HG02588 (cell line): ENCODE data around the gene COL4A2.

Source experiments
- ATAC-seq: cut with Tn5 transposase; IDR thresholded peaks from one replicate; pipeline ENCODE4 v1.9.1; 2021; ENCODE audit warnings: mild to moderate bottlenecking, moderate library complexity; ENCODE audit not compliant: unreplicated experiment

COL4A2 gene

DNA sequence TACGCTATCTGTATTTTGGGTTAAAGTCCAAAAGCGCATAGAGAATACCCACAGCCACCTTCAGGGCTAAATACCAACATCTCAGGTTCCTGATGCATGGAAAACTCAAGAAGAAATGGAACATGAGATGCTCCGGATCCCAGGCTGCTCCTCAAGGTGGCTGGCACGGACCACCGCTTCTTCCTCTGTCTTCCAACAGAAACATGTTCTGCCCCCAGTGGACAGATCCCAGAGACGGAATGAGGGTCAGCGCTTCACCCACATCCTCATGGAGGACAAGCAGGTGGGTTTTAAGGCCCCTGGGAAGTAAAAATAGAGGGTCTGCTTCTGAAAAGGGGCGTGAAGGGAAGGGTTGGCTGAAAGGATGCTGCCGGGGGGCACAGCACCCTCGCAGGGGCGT, 17.4 kb upstream of the COL4A2 start:
- ATAC-seq, result no peak

DNA sequence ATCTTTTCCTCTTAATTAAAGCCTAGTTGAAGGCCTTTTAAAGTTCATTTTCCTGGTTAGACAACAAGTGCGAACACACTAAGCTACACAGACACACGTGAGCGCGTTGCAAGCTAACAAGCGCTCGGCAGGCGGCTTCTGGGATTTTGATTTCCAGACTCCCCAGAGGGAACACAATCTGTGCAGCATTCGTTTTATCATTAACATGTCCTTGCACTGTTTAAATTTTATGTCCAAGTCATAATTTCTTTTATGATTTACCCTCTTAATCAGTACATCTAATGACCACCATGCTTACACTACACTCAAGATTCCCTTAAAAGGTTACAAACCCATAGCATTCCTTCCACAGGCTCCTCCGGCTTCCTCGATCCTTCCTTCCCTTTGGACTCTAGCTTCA, 16.9 kb upstream of the COL4A2 start:
- ATAC-seq, result no peak

DNA sequence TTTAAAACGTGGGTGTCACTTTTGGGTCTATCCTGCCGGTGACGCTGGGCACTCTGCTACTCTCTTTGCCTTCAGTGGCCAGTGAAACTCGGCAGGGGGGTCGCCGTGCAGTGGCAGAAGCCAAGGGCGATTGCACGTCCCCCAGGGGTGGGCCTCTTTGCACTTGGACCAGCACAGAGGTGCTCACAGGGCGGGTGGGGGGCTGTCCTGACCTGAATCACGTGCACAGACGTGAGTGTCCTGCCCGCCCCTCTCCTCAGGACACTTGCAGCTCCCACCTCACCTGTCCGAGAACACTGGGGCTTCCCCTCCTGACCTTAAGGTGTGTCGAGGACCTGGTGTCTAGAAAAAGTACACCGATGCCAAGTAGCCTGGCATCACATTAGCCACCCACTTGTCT, 16.3 kb upstream of the COL4A2 start:
- no peak for ATAC-seq

DNA sequence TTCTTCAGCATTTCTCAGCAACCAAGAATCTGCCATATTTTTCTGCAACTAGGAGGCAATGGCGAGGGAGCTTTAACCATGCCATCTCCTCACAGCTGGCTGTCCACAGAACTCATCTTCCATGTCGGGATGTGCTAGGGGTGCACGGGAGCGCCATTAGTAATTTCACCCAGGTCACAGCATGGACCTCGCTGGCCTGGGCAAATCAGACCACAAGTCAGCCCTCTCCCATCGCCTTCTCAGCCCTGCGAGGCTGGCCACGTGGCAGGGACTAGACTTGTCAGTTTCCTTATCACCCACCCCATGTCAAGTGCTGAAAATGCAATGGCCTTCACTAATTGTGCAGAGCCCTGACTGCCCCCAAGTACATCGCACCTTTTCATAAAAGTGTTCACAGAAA, 15.8 kb upstream of the COL4A2 start:
- no peak for ATAC-seq

DNA sequence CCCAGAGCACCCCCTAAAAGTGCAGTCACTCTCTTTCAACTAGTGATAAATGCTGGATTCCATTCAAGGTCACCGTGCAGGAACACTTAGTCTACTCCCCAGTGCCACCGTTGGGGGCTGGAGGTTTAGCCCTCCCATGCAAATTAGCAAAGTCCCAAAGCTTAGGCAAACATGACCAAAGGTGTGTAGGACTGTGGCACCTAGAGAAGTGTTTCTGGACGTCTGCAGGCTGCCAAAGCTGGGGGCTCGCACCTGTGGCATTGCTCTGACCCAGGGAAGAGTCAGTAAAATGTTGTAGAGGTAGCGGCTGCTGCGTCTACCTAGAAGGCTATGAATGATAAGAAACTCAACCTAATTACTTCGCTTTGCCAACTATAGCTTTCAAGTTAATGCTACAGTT, 14.0 kb upstream of the COL4A2 start:
- no peak for ATAC-seq

DNA sequence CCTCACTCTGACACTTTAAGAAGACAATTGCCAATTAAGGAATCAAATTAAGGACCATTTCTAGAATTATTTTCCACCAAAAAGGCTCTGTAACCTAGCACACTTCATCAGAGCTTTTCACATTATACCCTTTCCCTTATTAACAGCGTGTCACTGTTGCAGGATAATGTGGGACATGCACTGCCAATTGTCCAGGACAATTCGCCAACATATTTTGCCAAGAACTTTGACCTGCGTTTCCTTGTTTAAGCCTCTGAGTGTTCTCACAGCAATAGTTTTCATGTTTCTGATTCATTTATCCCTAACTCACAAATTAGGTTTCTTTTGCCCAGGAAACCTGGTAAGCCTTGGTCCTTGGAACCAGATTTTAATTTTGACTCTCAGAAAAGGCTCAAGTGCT, 13.4 kb upstream of the COL4A2 start:
- ATAC-seq, result no peak

DNA sequence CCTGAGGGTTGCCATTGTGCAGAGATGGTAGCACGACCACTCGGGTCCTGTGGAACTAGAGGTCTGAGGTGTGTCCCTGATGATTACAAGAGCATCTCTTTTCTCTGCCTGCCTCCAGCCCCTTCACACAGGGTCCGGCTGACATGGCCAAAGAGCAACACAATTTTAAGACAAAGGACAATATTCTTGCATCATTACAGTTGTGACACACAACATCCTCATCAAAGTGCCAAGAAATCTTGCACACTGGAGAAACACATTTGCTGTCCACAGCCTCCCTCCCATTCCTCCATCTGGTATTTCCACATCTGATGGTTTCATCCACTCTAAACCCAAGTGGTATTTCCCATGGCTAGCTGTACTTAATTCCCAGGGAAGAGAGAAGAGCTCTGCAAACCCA, 12.9 kb upstream of the COL4A2 start:
- ATAC-seq, result no peak

DNA sequence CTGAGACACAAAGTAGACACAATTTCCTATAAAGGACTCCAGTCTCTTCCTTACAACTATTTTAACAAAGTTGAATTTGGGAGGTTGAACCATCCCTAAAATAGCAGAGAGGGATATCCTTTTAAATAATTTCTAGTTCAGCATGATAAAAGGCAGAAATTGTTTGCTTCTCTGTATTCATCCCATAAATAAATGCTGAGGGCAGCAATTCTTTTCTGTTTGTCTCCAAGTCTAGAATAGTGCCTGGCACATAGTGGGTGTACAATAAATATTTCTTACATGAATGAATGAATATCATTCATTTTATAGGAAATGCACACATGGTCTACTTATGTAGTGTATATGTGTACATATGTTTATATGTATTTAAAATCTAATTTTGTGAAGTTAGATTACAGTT, 12.5 kb upstream of the COL4A2 start:
- ATAC-seq, result no peak

DNA sequence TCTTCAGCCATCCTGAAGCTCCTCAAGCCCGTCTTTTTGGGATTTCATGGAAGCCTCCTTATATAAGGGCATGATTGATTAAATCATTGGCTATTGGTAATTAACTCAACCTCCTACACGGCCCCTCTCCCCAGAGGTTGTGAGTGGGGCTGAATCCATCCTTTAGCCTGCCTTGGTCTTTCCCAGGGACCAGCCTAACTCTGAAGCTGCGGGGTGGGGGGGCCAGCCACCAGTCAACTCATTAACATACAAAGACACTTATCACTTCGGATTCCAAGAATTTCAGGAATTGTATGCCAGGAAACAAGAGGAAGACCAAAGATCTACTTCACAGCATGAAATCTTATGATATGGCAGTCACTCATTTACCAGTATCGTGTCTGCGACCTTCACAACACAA, 10.1 kb upstream of the COL4A2 start:
- no peak for ATAC-seq

DNA sequence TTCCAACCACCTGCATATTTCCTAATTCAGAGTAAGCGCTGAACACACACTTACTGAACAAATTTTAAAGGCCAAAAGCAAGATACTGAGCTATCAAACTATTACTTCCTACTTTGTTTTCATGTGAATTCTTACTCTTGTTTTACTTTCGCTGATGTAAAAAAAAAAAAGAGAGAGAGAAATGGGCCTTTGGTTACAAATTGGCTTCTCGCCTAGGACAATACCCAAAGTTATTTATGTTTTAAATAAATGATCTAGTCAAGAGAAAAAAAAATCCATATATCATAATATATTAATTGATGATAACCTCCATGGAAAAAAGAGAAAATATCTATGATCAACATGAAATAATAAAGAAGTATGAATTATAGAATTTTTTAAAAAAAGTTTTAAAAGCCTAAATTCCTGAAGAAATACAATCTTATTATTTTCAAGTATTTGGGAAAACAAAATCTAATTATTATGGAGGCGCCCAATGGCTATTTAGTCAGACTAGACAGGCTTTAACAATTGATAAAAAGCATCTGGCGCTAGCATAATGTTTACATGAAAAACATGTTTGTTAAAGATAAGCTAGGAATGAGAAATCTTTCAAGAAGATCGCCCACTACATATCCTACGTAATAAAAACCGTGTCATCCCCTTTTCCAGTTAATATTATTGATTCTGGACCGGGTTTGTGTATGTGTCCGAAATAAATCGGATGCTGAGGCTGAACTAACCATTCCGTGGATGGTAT, 9.1 kb upstream of the COL4A2 start:
- no peak for ATAC-seq

DNA sequence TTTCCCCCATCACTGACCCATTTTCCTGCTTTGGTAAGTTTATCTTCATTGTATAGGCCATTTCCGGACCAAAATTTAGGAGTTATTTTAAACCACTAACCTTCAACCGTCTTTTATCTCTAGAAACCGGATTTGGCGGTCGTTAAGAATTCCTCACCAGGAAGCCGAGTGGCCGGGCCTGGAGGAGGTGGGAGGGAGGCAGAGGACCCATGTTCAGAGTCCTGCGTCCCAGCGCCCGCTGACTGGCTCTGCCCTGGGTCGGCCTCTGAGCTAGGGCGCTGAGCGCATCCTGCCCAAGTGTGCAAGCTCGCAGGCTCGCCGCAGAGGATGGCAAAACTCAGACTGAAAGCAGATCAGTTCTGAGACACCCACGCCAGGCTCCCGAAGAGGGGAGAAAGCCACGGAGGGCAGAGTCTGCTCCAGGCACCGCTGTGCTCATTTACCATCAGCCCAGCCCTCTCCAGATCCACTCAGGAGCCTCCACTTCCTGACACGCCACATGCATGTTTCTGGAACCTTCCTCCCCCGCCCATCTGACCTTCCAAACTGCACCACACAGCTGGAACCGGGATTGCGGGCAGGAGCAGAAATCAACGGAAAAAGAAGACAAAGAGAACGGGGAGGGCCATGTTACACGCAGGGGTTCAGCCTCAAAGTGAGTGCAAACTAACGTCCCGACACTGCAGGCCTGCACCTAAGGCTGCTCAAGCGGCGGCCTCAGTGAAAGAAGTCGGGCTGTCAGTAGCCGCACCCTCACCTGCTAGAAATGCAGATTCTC, 8.4 kb upstream of the COL4A2 start:
- ATAC-seq, result peak; percentile 55

DNA sequence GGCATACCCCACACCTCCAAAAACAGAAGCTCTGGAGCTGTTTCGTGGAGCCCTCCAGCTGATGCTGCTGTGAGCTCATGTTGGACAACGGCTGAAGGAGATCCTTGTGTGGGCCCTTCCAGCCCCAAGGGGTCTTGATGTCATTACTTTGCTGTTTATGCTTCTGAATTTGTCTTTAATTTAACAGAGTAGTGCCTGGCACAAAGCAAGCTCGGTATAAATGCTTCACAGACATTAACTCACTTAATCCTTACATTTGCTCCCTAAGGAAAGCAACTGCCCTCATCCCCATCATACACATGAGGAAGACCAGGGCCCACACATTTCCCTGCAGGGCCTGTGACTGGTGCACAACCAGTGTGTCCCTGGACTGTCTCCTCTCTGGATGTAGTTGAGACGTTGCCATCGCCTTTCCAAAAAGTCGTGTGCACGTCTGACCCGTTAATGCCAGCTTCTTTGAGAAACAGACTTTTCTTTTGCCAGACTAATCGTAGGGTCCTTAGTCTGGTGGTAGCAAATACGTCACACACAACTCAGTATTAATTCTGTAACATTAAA, 7.7 kb upstream of the COL4A2 start:
- no peak for ATAC-seq

DNA sequence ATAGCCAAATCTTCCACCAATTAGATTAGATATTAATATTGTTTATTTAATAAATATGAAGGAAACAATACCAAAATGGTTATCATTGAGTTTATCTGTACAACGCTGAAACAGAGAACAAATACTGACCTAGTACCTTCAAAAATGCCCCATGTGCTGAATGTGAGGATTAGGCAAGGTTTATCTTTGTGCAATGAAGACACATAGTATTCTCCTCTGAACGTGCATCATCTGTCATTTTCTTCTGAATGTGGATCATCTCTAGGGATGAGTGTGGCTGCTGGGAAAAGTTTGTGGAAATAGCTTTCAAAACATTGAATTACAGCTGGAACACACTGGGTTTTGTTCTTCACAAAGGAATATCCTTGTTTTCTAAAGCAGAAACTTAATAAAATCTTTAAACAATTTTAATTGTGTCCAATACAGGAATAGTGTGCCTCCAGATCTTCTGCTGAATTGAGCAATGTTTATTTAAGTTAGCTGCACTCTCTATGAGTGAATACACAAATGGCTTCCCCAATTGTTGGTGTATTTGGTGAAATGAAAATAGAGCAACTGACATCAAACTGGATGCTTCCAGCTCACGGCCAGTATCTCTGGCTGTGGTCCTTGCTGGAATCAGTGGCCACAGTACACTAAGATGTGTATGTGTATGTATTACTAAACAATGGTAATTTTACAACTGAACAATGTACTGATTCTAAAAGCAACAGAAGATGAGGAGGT, 6.8 kb upstream of the COL4A2 start:
- ATAC-seq, result no peak

DNA sequence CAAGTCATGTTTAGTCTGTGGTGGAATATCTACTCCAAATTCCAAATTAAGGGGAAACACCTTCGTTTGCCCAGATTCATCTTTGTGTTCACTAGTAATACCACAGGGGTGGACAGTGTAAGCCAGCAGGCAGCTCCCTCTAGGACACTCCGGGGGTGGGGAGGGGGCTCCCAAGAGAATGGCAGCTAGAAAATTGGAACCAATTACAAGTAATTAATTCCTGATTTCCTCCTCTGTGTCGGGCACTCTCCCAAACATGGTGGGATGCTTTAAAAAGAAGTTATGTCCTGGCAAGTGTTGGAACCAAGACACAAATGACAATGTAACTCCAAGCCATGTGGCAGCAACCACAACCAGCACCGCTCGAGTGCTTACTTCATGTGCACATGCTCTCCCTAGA, 6.0 kb upstream of the COL4A2 start:
- ATAC-seq, result no peak

DNA sequence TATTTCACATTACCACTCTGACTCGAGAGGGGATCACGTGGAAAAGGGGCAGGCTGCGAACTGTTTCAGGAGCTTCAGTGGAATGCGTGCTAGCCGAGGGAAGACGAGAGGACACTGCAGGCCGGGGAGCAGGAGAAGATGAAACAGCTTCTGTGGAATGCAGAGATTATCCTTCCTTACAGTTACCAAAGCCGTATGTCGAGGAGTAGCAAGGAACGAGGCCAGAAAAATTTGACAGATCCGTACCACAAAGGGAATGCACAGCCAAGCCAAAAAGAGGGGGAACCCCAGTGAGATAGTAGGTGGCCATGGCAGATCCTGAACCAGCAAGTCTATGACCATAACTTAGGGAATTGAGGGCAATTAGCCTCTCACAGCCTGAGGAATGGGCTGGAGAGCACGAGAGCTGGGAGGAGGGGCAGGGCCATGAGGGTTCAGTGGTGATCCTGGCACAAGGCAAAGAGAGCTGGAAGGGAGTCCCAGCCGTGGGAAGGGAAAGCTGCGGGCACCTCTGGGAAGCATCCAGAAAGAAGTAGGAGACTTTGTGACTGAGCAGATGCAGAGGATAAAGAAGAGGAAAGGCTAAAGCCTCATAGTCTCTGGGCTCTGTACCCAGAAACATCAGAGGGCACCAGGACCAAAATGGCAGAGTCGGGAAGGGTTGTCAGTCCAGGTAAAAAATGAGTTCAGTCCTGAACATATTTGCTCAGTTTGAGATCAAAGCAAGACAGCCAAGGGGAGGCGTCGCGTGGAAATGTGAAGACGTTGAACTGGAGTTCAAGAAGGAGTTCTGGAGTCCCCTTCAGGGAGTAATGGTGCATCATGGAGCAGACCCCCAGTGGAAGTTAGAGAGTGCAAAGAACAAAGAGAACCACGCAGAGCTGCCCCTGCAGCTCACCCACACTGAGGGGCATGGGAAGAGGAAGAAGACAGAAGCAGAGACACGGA, 5.2 kb upstream of the COL4A2 start:
- ATAC-seq, result no peak

DNA sequence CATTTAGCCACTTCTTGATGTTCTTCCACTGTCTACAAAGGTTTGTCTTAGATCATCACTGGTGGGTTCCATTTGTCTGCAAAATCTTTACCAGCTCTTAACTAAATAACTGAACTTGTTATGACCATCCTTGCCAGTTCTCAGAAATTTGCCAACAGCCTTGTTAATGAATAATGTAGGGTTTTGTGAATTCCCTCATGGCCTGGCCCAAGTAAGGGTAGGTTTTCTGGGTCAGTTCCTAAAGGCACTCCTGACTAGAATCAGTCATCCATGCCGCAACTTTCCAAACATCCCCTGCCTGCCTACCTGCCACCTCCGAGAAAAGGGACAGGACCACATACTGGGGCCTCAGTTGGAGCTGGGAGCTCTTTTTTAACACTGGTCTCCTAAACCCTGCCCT, 4.1 kb upstream of the COL4A2 start:
- ATAC-seq, result no peak

DNA sequence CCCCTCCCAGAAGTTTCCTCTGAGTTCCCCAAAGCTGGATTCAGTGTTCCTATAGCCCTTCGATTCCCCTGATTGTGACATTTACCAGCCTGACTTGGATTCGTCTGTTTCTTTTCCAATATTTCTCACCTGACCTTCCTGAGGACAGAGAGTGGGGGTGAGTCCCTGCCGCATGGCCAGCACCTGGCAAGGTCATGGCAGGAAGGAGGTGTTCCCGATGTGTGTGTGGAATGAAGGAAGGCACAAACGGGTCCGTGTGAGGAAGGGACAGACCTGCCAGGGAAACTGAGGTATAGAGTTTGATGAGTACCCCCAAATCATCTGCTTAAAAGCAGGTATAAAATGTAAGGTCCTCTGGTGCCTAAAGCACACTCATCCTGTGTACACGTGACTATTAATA, 3.4 kb upstream of the COL4A2 start:
- ATAC-seq, result no peak

DNA sequence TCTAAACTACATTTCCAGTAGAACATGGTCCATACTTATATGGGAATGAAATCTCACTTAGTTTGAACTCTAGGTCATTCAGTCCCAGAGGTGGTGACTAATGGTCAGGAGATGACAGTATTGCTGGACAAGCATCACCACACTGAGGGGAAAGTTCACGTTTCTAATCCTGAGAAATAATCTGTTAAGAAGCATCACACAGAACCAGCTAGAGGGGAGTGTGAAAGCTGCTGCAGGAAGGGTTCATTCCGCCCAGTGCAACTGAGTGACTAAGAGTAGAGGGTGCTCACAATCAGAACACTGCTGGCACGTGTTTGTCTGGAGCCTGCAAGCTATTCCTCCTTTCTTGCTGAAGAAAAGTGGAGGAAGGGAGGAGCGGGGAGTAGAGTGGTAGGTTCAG, 2.8 kb upstream of the COL4A2 start:
- no peak for ATAC-seq

DNA sequence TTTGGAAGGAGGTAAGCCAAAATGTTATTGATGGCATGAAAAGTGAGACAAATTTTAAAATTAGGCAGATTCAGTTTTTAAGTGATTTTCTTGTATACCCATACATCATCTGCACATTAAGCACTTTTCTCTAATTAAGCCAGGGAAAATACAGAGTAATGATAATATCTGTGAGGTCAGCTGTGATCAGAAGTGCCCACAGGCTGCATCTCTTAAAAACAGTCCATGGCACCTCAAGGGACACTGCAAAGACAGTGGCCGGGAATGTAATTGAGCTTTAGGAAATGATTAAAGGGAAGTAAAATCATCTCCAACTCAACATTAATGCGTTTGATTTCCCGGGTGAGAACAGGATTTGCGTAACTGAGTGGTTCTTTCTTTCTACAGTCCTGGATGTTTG, 2.1 kb upstream of the COL4A2 start:
- ATAC-seq, result no peak

DNA sequence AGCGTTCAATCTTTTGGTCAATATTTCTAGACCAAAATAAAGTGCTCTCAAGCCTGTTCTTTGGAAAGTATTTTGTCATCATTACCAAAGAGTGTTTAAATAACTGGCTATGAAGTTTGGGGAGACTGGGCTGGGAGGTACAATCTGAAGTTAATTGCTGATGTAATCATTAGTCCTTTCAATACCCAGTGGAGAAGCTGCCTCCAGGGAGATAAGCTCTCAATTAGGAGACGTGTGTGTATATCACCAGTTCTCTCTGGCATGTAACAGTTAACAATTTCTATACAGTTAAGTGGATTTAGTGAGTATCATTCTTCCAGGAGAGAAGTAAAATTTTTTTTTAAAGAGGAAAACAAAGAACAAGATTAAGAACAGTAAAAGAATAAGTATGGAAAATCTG, 1.5 kb upstream of the COL4A2 start:
- no peak for ATAC-seq

DNA sequence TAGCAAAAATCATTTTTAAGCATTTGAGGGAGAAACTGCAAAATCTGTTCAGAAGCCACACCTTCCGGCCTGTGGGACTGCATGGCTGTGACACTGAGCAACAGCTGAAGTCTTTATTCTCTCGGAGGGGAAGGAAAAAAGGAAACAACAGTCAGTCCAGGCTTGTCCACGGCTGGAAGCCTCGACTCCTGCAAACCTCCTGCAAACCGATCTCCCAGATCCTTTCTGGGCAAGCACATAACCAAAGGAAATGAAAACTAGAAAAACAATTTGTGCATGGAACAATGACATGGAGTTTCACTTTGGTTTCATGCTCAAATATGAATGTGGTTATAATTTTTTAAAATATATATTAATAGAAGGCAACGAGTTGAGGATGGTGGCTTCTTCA, 1.1 kb upstream of the COL4A2 start:
- ATAC-seq, result no peak
